ENCODE results near the gene RALGDS.

The RALGDS gene

GRCh38 chr9:133075925-133076630 lies 45.0 kb downstream of the RALGDS start (continued):
- TF ChIP-seq INSM2 (tag by site-specific recombination; IDR thresholded peaks at IDR 0.05) (no peak), SP3 (tag by site-specific recombination; IDR thresholded peaks at IDR 0.05) (no peak), ZNF658 (tag by site-specific recombination; IDR thresholded peaks at IDR 0.05) (no peak), TRIM28 (IDR thresholded peaks at IDR 0.05; ENCODE audit: borderline replicate concordance, low read length) (no peak), ZNF654 (tag by site-specific recombination; IDR thresholded peaks at IDR 0.05; ENCODE audit: low read depth) (no peak), ZNF585B (tag by site-specific recombination; IDR thresholded peaks at IDR 0.05) (no peak), ZFHX2 (tag by site-specific recombination; conservative IDR thresholded peaks at IDR 0.05) (no peak)

DNA sequence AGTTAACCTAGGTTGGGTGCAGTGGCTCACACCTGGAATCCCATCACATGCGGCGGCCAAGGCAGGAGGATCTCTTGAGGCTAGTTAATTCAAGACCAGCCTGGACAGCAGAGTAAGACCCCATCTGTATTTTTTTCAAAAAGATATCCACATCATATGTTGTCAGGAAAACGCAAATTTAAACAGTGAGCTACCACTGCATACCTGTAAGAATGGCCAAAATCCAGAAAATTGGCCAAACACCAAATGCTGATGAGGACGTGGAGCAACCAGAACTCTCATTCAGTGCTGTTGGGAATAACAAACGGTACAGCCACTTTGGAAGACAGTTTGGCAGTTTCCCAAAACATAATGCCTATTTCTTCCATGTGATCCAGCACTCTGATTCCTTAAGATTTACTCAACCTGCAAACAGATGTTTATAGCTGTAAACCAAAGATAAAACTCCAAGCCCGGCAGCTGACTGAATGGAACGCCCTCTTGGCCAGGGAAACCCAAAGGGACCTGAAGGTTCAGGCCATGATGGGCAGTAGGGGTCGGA lies 46.9 kb downstream of the RALGDS start:
- no peak overlapping the region for H3K27ac ChIP-seq (ENCODE audit: extremely low read depth, low read depth, low read length)
- H3K4me3 ChIP-seq (ENCODE audit: low read depth, low read length) = no peak overlapping the region
- TF ChIP-seq ZNF548 (tag by site-specific recombination; IDR thresholded peaks at IDR 0.05) (no peak), ZNF121 (tag by site-specific recombination; IDR thresholded peaks at IDR 0.05) (peak; percentile 67)
- no peaks in the 10 kb centered on the region for H3K9me3 ChIP-seq (ENCODE audit: control insufficient read depth, insufficient read depth, low read depth, low read length)
- CTCF ChIA-PET = interaction anchor here (0.7 to 3.9 kb wide), 6 partner anchors 26 to 112 kb away, joined by 4 to 30 read pairs (median 5); no protein-coding TSS in a partner anchor
- POLR2A ChIA-PET = no interaction called here
- H3K4me1 ChIP-seq (ENCODE audit: control insufficient read depth, insufficient read depth, low read length) = no peaks in the 10 kb centered on the region
- H3K36me3 ChIP-seq (ENCODE audit: control insufficient read depth in 2 of 2, insufficient read depth in 1 of 2, low read length in 2 of 2) = no peaks in the 10 kb centered on the region

- no peak overlapping the region for H3K27ac ChIP-seq (ENCODE audit: extremely low read depth, low read depth, low read length)
- H3K4me3 ChIP-seq (ENCODE audit: low read depth, low read length) = no peak overlapping the region
- no peaks in the 10 kb centered on the region for H3K36me3 ChIP-seq (ENCODE audit: control insufficient read depth in 2 of 2, insufficient read depth in 1 of 2, low read length in 2 of 2)
- POLR2A ChIA-PET = no interaction called here
- CTCF ChIA-PET = interaction anchor here (1.2 to 3.9 kb wide), 5 partner anchors 25 to 112 kb away, joined by 4 to 30 read pairs (median 5); no protein-coding TSS in a partner anchor
- no peaks in the 10 kb centered on the region for H3K4me1 ChIP-seq (ENCODE audit: control insufficient read depth, insufficient read depth, low read length)
- no peaks in the 10 kb centered on the region for H3K9me3 ChIP-seq (ENCODE audit: control insufficient read depth, insufficient read depth, low read depth, low read length)
- no peak for TF ChIP-seq ZNF239 (tag by site-specific recombination; IDR thresholded peaks at IDR 0.05)
- no peak for TF ChIP-seq SP2 (tag by site-specific recombination; IDR thresholded peaks at IDR 0.05)
- TF ChIP-seq ZNF560 (tag by site-specific recombination; IDR thresholded peaks at IDR 0.05; ENCODE audit: borderline replicate concordance) = no peak
- no peak for TF ChIP-seq ZBTB49 (tag by site-specific recombination; IDR thresholded peaks at IDR 0.05; ENCODE audit: low read depth)
- no peak for TF ChIP-seq ZNF791 (tag by site-specific recombination; IDR thresholded peaks at IDR 0.05)
- no peak for TF ChIP-seq ZNF280D (tag by site-specific recombination; IDR thresholded peaks at IDR 0.05)
- TF ChIP-seq ZNF266 (tag by site-specific recombination; IDR thresholded peaks at IDR 0.05; ENCODE audit: low read depth) = no peak
- TF ChIP-seq ZNF785 (tag by site-specific recombination; IDR thresholded peaks at IDR 0.05) = no peak
- TF ChIP-seq, protein P1, sequence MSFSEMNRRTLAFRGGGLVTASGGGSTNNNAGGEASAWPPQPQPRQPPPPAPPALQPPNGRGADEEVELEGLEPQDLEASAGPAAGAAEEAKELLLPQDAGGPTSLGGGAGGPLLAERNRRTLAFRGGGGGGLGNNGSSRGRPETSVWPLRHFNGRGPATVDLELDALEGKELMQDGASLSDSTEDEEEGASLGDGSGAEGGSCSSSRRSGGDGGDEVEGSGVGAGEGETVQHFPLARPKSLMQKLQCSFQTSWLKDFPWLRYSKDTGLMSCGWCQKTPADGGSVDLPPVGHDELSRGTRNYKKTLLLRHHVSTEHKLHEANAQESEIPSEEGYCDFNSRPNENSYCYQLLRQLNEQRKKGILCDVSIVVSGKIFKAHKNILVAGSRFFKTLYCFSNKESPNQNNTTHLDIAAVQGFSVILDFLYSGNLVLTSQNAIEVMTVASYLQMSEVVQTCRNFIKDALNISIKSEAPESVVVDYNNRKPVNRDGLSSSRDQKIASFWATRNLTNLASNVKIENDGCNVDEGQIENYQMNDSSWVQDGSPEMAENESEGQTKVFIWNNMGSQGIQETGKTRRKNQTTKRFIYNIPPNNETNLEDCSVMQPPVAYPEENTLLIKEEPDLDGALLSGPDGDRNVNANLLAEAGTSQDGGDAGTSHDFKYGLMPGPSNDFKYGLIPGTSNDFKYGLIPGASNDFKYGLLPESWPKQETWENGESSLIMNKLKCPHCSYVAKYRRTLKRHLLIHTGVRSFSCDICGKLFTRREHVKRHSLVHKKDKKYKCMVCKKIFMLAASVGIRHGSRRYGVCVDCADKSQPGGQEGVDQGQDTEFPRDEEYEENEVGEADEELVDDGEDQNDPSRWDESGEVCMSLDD (tag by site-specific recombination; IDR thresholded peaks at IDR 0.05) = no peak
- TF ChIP-seq ZNF26 (tag by site-specific recombination; IDR thresholded peaks at IDR 0.05) = no peak
Observed at GRCh38 chr9:133073086-133074014, 47.7 kb downstream of the RALGDS start.
